Skeletal muscle tissue (tissue), 4 donors: ENCODE data around the gene FOXO3. TPM values are rescaled to one million over a fixed set of nuclear protein-coding genes. Genes with fewer than 3 reads are reported as not detected.
A peak's percentile ranks its signal among the peaks of the same experiment; 100 is the strongest.
"Not testable (repeated sequence)": the region's sequence is repeated elsewhere in the genome, so short reads cannot be mapped to it uniquely, and the experiment has no call there.

ENCODE experiments used
- H3K27ac ChIP-seq: one replicate; pipeline ENCODE4 v1.7.0; 2013; ENCODE audit warnings: mild to moderate bottlenecking, low read depth, low read length, inconsistent platforms
- H3K27me3 ChIP-seq, 3 donors: one replicate each; pipeline ENCODE4 v1.7.0; 2013; ENCODE audit warnings: low read length in 3 of 3; ENCODE audit not compliant: control insufficient read depth in 3 of 3, insufficient read depth in 3 of 3
- H3K36me3 ChIP-seq, 3 donors: one replicate each; pipeline ENCODE4 v1.7.0; 2013; ENCODE audit warnings: low read length in 3 of 3; ENCODE audit not compliant: control insufficient read depth in 3 of 3, insufficient read depth in 3 of 3
- H3K4me1 ChIP-seq, 3 donors: one replicate each; pipeline ENCODE4 v1.7.0; 2013; ENCODE audit warnings: low read length in 3 of 3, mild to moderate bottlenecking in 3 of 3; ENCODE audit not compliant: control insufficient read depth in 3 of 3, insufficient read depth in 3 of 3
- H3K4me3 ChIP-seq, 3 donors: one replicate each; pipeline ENCODE4 v1.7.0; 2013; ENCODE audit warnings: low read length in 3 of 3
- H3K9ac ChIP-seq, 3 donors: one replicate each; pipeline ENCODE4 v1.7.0; 2013; ENCODE audit warnings: low read length in 3 of 3, mild to moderate bottlenecking in 3 of 3, moderate library complexity in 2 of 3, low read depth in 1 of 3
- H3K9me3 ChIP-seq, 3 donors: one replicate each; pipeline ENCODE4 v1.7.0; 2013; ENCODE audit warnings: low read length in 3 of 3; ENCODE audit not compliant: control insufficient read depth in 3 of 3
- total RNA-seq: library from RNA; depleted of rRNA; stranded (reverse); fragments of >200 nt; gene quantifications from one replicate; pipeline ENCODE4 v1.2.3, GENCODE V29; 2014
- donor health status: Osteomylitis.

Gene FOXO3
- total RNA-seq, 1 donor from 2014 or later: 30.8 TPM

GRCh38 chr6:108675226-108676200, 114.8 kb downstream of the FOXO3 start:
- Histone ChIP-seq H3K27ac (peak overlapping the region; percentile 63), H3K4me1 (peaks cover 59 to 68% (median 60%) of the 10 kb centered on the region in 3 donors), H3K9ac (peak overlapping the region in 1 of 3 donors; percentile 1), H3K36me3 (no peaks in the 10 kb centered on the region), H3K9me3 (no peaks in the 10 kb centered on the region), H3K27me3 (no peaks in the 10 kb centered on the region), H3K4me3 (peak overlapping the region in 1 of 3 donors; percentile 18)

DNA sequence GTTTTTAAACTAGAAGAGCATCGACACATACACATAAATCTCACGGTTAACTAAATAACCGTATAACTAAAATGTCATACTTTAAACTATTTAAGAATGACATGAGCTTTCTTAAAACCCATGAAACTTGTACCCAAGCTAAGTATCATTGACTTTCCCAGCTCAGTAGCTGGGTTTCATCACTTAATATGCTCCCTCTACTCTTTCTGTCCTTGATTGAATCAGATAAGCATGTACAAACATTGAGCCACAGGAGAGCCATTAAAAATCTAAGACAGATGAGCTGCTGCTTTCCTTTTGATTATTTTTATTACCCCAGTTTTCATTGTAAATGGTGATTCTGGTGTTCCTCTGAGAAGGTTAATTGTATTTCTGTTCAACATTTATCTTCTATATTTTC, 115.8 kb downstream of the FOXO3 start:
- no peaks in the 10 kb centered on the region for H3K27me3 ChIP-seq
- H3K4me1 ChIP-seq: peaks cover 49 to 58% (median 50%) of the 10 kb centered on the region in 3 donors
- H3K36me3 ChIP-seq: no peaks in the 10 kb centered on the region
- H3K27ac ChIP-seq: peak overlapping the region; percentile 63
- no peak overlapping the region for H3K4me3 ChIP-seq
- H3K9ac ChIP-seq: no peak overlapping the region
- no peaks in the 10 kb centered on the region for H3K9me3 ChIP-seq

DNA sequence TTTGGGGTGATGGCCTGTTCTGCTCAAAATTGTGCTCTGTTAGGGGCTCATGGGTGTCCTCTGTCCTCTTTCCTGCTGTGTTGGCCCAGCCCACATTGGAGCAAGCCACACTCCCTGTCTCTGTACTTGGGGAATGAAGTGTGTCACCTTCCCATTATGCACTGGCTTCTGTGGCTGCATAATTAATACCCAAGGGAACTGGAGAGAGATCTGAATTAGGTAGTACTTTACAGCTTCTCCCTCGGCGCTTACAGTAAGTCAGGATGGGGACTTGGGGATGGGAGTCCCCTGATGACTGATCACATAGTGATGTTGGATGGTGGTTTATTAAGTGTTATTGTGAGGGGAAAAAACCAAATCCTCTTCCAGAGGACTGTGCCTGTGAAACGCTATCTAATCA, 116.6 kb downstream of the FOXO3 start:
- peak overlapping the region; percentile 63 for H3K27ac ChIP-seq
- H3K9ac ChIP-seq: peak overlapping the region in 1 of 3 donors; percentile 35
- no peaks in the 10 kb centered on the region for H3K9me3 ChIP-seq
- no peaks in the 10 kb centered on the region for H3K27me3 ChIP-seq
- H3K4me3 ChIP-seq: no peak overlapping the region
- H3K36me3 ChIP-seq: no peaks in the 10 kb centered on the region
- H3K4me1 ChIP-seq: peaks cover 46 to 56% (median 50%) of the 10 kb centered on the region in 3 donors

DNA sequence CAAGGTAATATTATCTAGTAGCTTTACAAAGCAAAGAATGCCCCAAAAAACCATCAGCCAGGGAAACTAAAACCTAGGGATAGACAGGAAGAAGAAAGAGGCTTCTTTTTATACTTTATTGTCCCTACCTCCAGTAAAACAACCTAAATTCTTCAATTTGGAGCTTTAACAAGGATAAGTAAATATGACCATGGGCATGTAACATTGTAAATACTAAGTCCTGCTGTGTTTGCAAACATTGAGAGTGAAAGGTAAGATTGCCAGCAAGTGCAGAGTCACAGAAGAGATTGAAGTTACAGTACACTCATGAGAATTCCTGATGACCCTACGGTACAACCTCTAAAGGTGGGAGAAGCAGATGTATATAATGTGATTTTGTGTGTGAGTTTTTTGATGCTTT, 117.2 kb downstream of the FOXO3 start:
- Histone ChIP-seq H3K9ac (no peak overlapping the region), H3K36me3 (no peaks in the 10 kb centered on the region), H3K4me3 (no peak overlapping the region), H3K27ac (peak overlapping the region; percentile 63), H3K9me3 (no peaks in the 10 kb centered on the region), H3K4me1 (peaks cover 46 to 58% (median 54%) of the 10 kb centered on the region in 3 donors), H3K27me3 (no peaks in the 10 kb centered on the region)

DNA sequence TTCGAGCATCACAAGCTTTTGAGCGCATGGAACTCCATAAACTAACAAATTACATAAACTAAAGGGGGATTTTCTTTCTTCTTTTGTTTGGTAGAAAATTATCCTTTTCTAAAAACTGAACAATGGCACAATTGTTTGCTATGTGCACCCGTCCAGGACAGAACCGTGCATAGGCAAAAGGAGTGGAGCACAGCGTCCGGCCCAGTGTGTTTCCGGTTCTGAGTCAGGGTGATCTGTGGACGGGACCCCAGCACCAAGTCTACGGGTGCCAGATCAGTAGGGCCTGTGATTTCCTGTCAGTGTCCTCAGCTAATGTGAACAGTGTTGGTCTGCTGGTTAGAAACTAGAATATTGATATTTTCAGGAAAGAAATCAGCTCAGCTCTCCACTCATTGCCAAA, 119.6 kb downstream of the FOXO3 start:
- H3K4me3 ChIP-seq, H3K27ac ChIP-seq, H3K36me3 ChIP-seq, H3K9me3 ChIP-seq, H3K27me3 ChIP-seq, H3K9ac ChIP-seq: not testable (repeated sequence)
- H3K4me1 ChIP-seq: peaks cover 38 to 50% (median 49%) of the 10 kb centered on the region in 3 donors

GRCh38 chr6:108681721-108682120, 121.0 kb downstream of the FOXO3 start:
- H3K9ac ChIP-seq, H3K36me3 ChIP-seq, H3K27me3 ChIP-seq, H3K4me3 ChIP-seq, H3K9me3 ChIP-seq: not testable (repeated sequence)
- peaks cover 37 to 55% (median 50%) of the 10 kb centered on the region in 3 donors for H3K4me1 ChIP-seq
- peak overlapping the region; percentile 62 for H3K27ac ChIP-seq

GRCh38 chr6:108682383-108683119, 121.8 kb downstream of the FOXO3 start:
- Histone ChIP-seq H3K9ac (peak overlapping the region in 1 of 3 donors; percentile 63), H3K27ac (peak overlapping the region; percentile 62), H3K4me1 (peaks cover 35 to 52% (median 44%) of the 10 kb centered on the region in 3 donors)
- not testable (repeated sequence) for H3K36me3 ChIP-seq, H3K27me3 ChIP-seq, H3K4me3 ChIP-seq, H3K9me3 ChIP-seq

DNA sequence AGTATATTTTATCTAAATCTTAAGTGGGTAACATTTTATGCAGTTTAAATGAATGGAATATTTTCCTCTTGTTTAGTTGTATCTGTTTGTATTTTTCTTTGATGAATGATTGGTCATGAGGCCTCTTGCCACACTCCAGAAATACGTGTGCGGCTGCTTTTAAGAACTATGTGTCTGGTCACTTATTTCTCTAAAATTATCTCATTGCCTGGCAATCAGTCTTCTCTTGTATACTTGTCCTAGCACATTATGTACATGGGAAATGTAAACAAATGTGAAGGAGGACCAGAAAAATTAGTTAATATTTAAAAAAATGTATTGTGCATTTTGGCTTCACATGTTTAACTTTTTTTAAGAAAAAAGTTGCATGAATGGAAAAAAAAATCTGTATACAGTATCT, 123.3 kb downstream of the FOXO3 start:
- H3K9me3 ChIP-seq, H3K27me3 ChIP-seq, H3K4me3 ChIP-seq, H3K9ac ChIP-seq, H3K36me3 ChIP-seq: not testable (repeated sequence)
- H3K27ac ChIP-seq: peak overlapping the region; percentile 62
- H3K4me1 ChIP-seq: peaks cover 42 to 59% (median 43%) of the 10 kb centered on the region in 3 donors

DNA sequence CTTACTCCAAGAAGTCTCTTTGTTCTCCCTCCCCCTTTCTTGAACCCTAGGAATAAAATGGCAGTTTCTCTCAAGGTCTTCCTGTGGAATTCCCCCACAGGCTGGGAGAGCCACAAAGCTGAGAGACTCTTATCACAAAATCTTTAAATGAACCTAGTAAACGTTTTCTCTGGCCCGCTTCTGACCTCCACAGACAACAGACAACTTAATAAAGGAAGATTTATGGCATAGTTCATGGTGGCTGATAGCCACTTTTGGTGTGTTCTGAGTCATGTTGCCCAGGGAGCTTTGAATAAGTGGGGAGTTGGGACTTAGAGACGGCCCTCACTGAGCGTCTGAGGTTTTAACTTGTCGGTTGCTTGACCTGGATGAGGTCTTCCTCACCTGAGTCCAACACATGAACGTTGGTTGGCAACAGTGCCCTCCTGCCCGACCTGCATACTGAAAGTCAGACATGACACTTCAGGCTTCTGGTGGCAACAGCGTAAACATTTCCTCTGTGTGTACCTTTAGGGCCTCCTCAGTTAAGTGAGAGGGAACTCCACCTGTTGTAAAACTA, 124.1 kb downstream of the FOXO3 start:
- peak overlapping the region in 2 of 3 donors; percentile 42 to 43 for H3K9ac ChIP-seq
- H3K36me3 ChIP-seq: peaks cover 0 to 3% (median 0%) of the 10 kb centered on the region in 3 donors
- H3K9me3 ChIP-seq: no peaks in the 10 kb centered on the region
- peak overlapping the region in 2 of 3 donors; percentile 2 to 16 for H3K4me3 ChIP-seq
- H3K27ac ChIP-seq: peak overlapping the region; percentile 82
- no peaks in the 10 kb centered on the region for H3K27me3 ChIP-seq
- peaks cover 49 to 63% (median 52%) of the 10 kb centered on the region in 3 donors for H3K4me1 ChIP-seq
